Panc1 (cell line): Measurements from ENCODE around the gene FRMPD4. TPM values are rescaled to one million over a fixed set of nuclear protein-coding genes. Genes with fewer than 3 reads are reported as not detected.

ENCODE experiments used
- ATAC-seq: fragments of 200-7000 bp; cut with Tn5 transposase; 2 replicates; pipeline ENCODE4 v1.9.1; 2020; ENCODE audit warnings: mild to moderate bottlenecking, moderate library complexity
- BruUV-seq: library from RNA; stranded (reverse); fragments of 400-500 nt; replicated peaks from 2 replicates; lab custom pipeline; 2021; lab: Mats Ljungman, UMichigan
- CTCF ChIA-PET: fragments of 300-600 bp; sonication (Branson Sonifier 250); formaldehyde crosslinking; loops from one replicate; lab custom pipeline; 2022; ENCODE audit warnings: antibody characterized with exemption; lab: Charles Lee
- POLR2A ChIA-PET: fragments of 300-600 bp; sonication (Branson Sonifier 250); formaldehyde crosslinking; loops from one replicate; lab custom pipeline; 2022; ENCODE audit warnings: antibody characterized with exemption; lab: Charles Lee
- DNase-seq: peaks from one replicate; pipeline ENCODE4 v3.0.0-alpha.2; 2010; ENCODE audit warnings: low read depth, low spot score
- H3K27ac ChIP-seq: 2 replicates; pipeline ENCODE4 v1.5.1; 2011; ENCODE audit warnings: mild to moderate bottlenecking, low read length, inconsistent platforms
- H3K27me3 ChIP-seq: fragments of 200-500 bp; sonication (Bioruptor generic); 2 replicates; pipeline ENCODE4 v1.6.0; 2014; ENCODE audit warnings: low read length, inconsistent platforms; ENCODE audit not compliant: control insufficient read depth, insufficient read depth
- H3K36me3 ChIP-seq: fragments of 200-500 bp; sonication (Bioruptor generic); 2 replicates; pipeline ENCODE4 v1.5.1; 2014; ENCODE audit warnings: inconsistent platforms, mild to moderate bottlenecking, low read length, moderate library complexity; ENCODE audit not compliant: control insufficient read depth, insufficient read depth
- H3K4me1 ChIP-seq: 2 replicates; pipeline ENCODE4 v1.5.1; 2011; ENCODE audit warnings: inconsistent platforms, mild to moderate bottlenecking, low read length, moderate library complexity; ENCODE audit not compliant: control insufficient read depth, insufficient read depth
- H3K4me3 ChIP-seq, 2 experiments: 2 replicates each; pipeline ENCODE4 v1.5.1; 2011 to 2012; ENCODE audit warnings: low read depth in 2 of 2, low read length in 2 of 2, mild to moderate bottlenecking in 2 of 2, inconsistent platforms in 1 of 2, moderate library complexity in 1 of 2
- H3K9me3 ChIP-seq: fragments of 200-500 bp; sonication (Bioruptor generic); 2 replicates; pipeline ENCODE4 v1.5.1; 2014; ENCODE audit warnings: low read depth, mild to moderate bottlenecking, inconsistent platforms, low read length, moderate library complexity; ENCODE audit not compliant: control insufficient read depth, insufficient read depth
- CTCF ChIP-seq: fragments of 450-650 bp; IDR thresholded peaks from 2 replicates; pipeline ENCODE4 v1.5.1; 2017; ENCODE audit warnings: mild to moderate bottlenecking
- POLR2AphosphoS5 ChIP-seq: IDR thresholded peaks from 2 replicates; pipeline ENCODE4 v1.6.1; 2012; ENCODE audit warnings: mild to moderate bottlenecking, low read depth, low read length, moderate library complexity
- REST ChIP-seq, 2 experiments: IDR thresholded peaks; 2 replicates each; pipeline ENCODE4 v1.6.1; 2011 to 2012; ENCODE audit warnings: low read depth in 2 of 2, control low read depth in 1 of 2, low read length in 1 of 2, mild to moderate bottlenecking in 1 of 2, moderate library complexity in 1 of 2; ENCODE audit not compliant: insufficient read depth in 1 of 2
- SIN3A ChIP-seq: IDR thresholded peaks from 2 replicates; pipeline ENCODE4 v1.6.1; 2012; ENCODE audit warnings: low read depth, mild to moderate bottlenecking, low read length, moderate library complexity, borderline replicate concordance; ENCODE audit not compliant: insufficient read depth
- TCF7L2 ChIP-seq: IDR thresholded peaks from 2 replicates; pipeline ENCODE4 v1.6.1; 2011; ENCODE audit warnings: mild to moderate bottlenecking, low read depth, low read length, inconsistent platforms
- in situ Hi-C: cut with HindIII; loops from 2 replicates; pipeline ENCODE4 v1.10.0; 2016; ENCODE audit warnings: low sequenced_read_pairs, low pct_unique_long_range_greater_than_20kb
- intact Hi-C: fragments of 100-400 bp; cut with micrococcal nuclease; formaldehyde crosslinking; loops from one replicate; pipeline ENCODE4 v1.10.0; 2022; ENCODE audit not compliant: unreplicated experiment
- total RNA-seq: library from RNA; stranded (reverse); gene quantifications from one replicate; pipeline ENCODE4 v1.2.1, GENCODE V29; 2021; ENCODE audit not compliant: unreplicated experiment

FRMPD4 gene
- total RNA-seq, 1 experiment from 2014 or later: not detected

GRCh38 chrX:12113321-12113720, 25.0 kb upstream of the FRMPD4 start:
- Histone ChIP-seq H3K27me3 (no peaks in the 10 kb centered on the region), H3K36me3 (no peaks in the 10 kb centered on the region), H3K4me1 (no peaks in the 10 kb centered on the region), H3K4me3 (no peak overlapping the region), H3K9me3 (no peaks in the 10 kb centered on the region), H3K27ac (no peak overlapping the region)
- DNase-seq (no peak), ATAC-seq (no peak)
- ChIA-PET POLR2A (no interaction called here), CTCF (no interaction called here)
- intact Hi-C loops (no loop called here), in situ Hi-C loops (no loop called here)
- no TSS peak for BruUV-seq
- TF ChIP-seq TCF7L2 (no peak), POLR2AphosphoS5 (no peak), REST (IDR thresholded peaks at IDR 0.05; ENCODE audit: insufficient read depth in 1 of 2, low read depth in 2 of 2, low read length in 1 of 2) (no peak), SIN3A (no peak), CTCF (no peak)

GRCh38 chrX:12115377-12115776, 22.9 kb upstream of the FRMPD4 start:
- Histone ChIP-seq H3K9me3 (no peaks in the 10 kb centered on the region), H3K4me1 (no peaks in the 10 kb centered on the region), H3K27me3 (no peaks in the 10 kb centered on the region), H3K27ac (no peak overlapping the region), H3K4me3 (no peak overlapping the region), H3K36me3 (no peaks in the 10 kb centered on the region)
- ChIA-PET POLR2A (no interaction called here), CTCF (no interaction called here)
- DNase-seq (no peak), ATAC-seq (no peak)
- intact Hi-C loops (no loop called here), in situ Hi-C loops (no loop called here)
- no peak for TF ChIP-seq POLR2AphosphoS5
- no peak for TF ChIP-seq REST (IDR thresholded peaks at IDR 0.05; ENCODE audit: insufficient read depth in 1 of 2, low read depth in 2 of 2, low read length in 1 of 2)
- TF ChIP-seq TCF7L2: no peak
- TF ChIP-seq SIN3A: no peak
- no peak for TF ChIP-seq CTCF
- no TSS peak for BruUV-seq
